Left ventricle myocardium inferior (tissue), 1 donor: Measurements from ENCODE around the gene CDKN1C. TPM values are rescaled to one million over a fixed set of nuclear protein-coding genes. Genes with fewer than 3 reads are reported as not detected.

Experiments
- DNase-seq: peaks from one replicate; pipeline ENCODE4 v3.0.0-alpha.2; 2020
- H3K27ac ChIP-seq: fragments of 200-600 bp; replicated peaks from 2 replicates; pipeline ENCODE4 v1.8.0; 2021
- H3K27me3 ChIP-seq: fragments of 200-600 bp; 2 replicates; pipeline ENCODE4 v1.8.0; 2021; ENCODE audit warnings: low read depth
- H3K36me3 ChIP-seq: fragments of 200-600 bp; 2 replicates; pipeline ENCODE4 v1.8.0; 2021
- H3K4me1 ChIP-seq: fragments of 200-600 bp; 2 replicates; pipeline ENCODE4 v1.8.0; 2021
- H3K4me3 ChIP-seq: fragments of 200-600 bp; 2 replicates; pipeline ENCODE4 v1.8.0; 2021; ENCODE audit warnings: mild to moderate bottlenecking, moderate library complexity
- H3K9me3 ChIP-seq: fragments of 200-600 bp; replicated peaks from 2 replicates; pipeline ENCODE4 v1.8.0; 2021
- intact Hi-C: fragments of 100-400 bp; cut with micrococcal nuclease; formaldehyde crosslinking; loops from one replicate; pipeline ENCODE4 v1.11.0; 2022
- total RNA-seq: library from RNA; stranded (reverse); fragmentation: NEBNext Ultra II Directional; extraction: Animal tissue kit (Norgen Biotek cat#: 25700); gene quantifications from one replicate; pipeline ENCODE4 v1.2.1, GENCODE V29; 2021
- TF ChIP-seq, protein P1 (sequence below): fragments of 200-600 bp; IDR thresholded peaks from 2 replicates; pipeline ENCODE4 v1.8.0; 2021; ENCODE audit warnings: antibody characterized with exemption, mild to moderate bottlenecking, borderline replicate concordance
- donor health status: DM: no; HTN: yes; CAD: no; lungs with severe emphysema.

The CDKN1C gene
- total RNA-seq, 1 donor from 2014 or later, result 33.0 TPM

DNA sequence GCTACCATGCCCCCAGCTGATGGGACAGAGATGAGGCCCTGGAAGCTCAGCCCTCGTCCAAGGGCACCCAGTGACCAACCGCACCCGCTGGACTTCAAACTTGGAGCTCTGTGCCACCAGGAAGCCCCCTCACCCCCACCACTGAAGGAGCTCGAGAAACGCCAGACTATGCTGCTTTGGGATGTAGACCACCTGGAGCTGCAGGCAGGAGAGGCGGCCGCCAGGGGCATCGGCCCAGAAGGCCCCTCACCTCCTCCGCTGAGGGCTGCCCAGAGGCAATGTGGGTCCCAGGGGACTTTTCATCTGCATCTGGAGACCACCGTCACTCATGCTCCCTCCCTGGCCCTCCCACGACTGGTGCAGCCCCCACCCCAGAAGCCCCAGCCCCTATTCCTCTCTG lies 28.3 kb downstream of the CDKN1C start:
- no peak for DNase-seq
- Histone ChIP-seq H3K27ac (no peak overlapping the region), H3K9me3 (no peaks in the 10 kb centered on the region), H3K36me3 (no peaks in the 10 kb centered on the region), H3K4me1 (peaks cover 3% of the 10 kb centered on the region), H3K4me3 (no peak overlapping the region), H3K27me3 (peaks cover 16% of the 10 kb centered on the region)
- TF ChIP-seq, protein P1, sequence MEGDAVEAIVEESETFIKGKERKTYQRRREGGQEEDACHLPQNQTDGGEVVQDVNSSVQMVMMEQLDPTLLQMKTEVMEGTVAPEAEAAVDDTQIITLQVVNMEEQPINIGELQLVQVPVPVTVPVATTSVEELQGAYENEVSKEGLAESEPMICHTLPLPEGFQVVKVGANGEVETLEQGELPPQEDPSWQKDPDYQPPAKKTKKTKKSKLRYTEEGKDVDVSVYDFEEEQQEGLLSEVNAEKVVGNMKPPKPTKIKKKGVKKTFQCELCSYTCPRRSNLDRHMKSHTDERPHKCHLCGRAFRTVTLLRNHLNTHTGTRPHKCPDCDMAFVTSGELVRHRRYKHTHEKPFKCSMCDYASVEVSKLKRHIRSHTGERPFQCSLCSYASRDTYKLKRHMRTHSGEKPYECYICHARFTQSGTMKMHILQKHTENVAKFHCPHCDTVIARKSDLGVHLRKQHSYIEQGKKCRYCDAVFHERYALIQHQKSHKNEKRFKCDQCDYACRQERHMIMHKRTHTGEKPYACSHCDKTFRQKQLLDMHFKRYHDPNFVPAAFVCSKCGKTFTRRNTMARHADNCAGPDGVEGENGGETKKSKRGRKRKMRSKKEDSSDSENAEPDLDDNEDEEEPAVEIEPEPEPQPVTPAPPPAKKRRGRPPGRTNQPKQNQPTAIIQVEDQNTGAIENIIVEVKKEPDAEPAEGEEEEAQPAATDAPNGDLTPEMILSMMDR, result no peak
- intact Hi-C loops, result no loop called here

DNA sequence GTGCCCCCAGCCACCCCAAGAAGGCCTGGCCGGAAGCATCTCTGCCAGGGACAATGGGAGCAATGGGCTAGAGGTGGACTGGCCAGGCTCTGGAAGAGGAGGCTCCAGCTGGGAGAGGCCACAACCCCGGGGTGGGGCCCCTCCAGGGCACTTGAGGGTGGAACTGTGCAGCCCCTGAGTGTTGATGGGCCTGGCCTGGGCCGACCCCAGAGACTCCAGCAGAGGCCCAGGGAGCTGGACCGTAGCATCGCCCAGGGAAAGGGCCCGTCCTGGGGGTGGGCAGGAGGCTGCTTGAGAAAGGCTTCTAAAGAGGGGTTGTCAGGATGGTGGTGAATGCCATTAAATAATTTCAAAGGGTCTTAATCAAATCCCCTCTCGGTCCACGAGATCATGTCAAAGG lies 30.4 kb downstream of the CDKN1C start:
- Histone ChIP-seq H3K36me3 (no peaks in the 10 kb centered on the region), H3K27me3 (no peaks in the 10 kb centered on the region), H3K27ac (no peak overlapping the region), H3K4me1 (no peaks in the 10 kb centered on the region), H3K9me3 (no peaks in the 10 kb centered on the region), H3K4me3 (no peak overlapping the region)
- no peak for DNase-seq
- TF ChIP-seq, protein P1, result no peak
- intact Hi-C loops, result no loop called here

DNA sequence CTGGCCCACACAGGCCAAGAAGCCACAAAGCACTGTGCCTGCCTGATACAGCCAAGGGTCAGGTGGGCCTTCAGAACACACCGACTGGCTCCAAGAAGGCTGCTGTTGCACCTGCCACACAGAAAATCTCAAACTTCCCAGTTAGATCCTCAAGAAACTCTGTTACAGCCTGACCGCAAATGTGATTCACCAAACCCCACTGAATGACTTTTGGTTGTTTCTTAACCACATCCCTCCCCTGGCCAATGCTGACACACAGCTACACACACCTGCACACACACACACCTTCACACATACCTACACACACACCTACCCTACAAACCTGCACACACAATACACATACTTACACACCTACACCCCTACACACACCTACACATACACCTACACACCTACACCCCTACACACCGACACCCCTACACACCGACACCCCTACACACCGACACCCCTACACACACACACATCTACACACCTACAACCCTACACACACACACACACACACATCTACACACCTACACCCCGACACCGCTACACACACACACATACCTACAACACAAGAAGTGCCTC lies 31.5 kb downstream of the CDKN1C start:
- H3K4me1 ChIP-seq, result no peaks in the 10 kb centered on the region
- intact Hi-C loops, result no loop called here

DNA sequence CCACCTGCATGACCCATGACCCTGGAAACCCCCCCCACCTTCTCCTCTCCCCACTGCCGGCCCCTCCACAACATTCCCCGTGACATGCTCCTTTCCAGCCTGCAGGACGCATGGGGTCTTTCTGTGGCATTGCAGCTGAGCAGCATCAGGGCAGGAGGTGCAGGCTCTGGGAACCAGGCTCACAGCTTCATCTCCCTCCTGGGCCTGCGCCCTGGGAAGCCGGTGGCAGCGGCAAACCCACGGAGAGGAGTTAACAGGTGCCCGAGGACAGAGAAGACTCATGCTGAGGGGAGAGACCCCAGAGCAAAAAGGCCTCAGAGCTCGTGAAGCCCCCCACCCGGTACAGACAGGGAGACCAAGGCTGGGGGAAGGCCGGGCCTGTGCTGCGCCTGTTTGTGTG lies 32.2 kb downstream of the CDKN1C start:
- Histone ChIP-seq H3K9me3 (no peaks in the 10 kb centered on the region), H3K4me3 (no peak overlapping the region), H3K27me3 (no peaks in the 10 kb centered on the region), H3K27ac (no peak overlapping the region), H3K36me3 (no peaks in the 10 kb centered on the region), H3K4me1 (no peaks in the 10 kb centered on the region)
- TF ChIP-seq, protein P1, result no peak
- no peak for DNase-seq
- intact Hi-C loops, result no loop called here

More for the DNA sequence above, 31.5 kb downstream of the CDKN1C start:
- TF ChIP-seq, protein P1, result no peak
- Histone ChIP-seq H3K4me3 (no peak overlapping the region), H3K36me3 (no peaks in the 10 kb centered on the region), H3K27me3 (no peaks in the 10 kb centered on the region), H3K9me3 (no peaks in the 10 kb centered on the region), H3K27ac (no peak overlapping the region)
- no peak for DNase-seq

DNA sequence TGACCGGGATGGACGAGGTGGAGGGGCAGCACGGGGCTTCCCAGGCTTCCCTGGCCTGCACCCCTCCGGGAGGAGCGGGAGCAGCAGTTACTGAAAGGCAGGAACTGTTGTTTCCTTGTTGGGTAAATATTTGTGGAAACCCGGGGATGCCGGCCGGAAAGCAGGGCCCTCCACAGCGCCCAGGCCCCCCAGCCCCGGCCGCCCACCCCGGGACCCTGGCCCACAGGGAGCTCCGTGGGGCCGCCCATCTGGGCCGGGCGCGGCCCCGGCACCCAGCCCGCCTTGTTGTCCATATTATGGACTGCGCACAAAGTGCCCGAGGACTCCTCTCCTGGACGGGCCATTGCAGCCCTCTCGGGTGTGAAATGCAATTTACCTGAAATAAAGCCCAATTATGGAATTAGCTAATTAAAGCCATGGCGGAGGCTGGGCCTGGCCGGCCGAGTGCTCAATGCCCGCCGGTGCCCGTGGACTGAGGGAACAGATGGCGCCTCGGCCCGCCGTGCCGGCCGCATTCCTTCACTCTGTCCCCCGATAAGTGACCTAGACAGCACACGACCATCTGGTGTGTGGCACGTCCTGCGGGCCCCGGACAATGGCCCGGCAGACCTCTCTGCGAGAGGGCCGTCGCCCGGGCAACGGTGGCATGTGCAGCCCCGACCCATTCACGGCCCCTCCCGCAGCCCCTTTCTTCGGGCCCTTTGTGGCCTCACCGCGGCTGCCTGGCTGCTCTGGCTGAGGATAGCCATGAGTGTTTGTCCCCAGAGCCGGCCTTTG lies 35.4 kb downstream of the CDKN1C start:
- DNase-seq, result no peak
- no peaks in the 10 kb centered on the region for H3K9me3 ChIP-seq
- intact Hi-C loops, result no loop called here
- TF ChIP-seq, protein P1, result no peak
- no peak overlapping the region for H3K27ac ChIP-seq
- no peaks in the 10 kb centered on the region for H3K27me3 ChIP-seq
- no peak overlapping the region for H3K4me3 ChIP-seq
- no peaks in the 10 kb centered on the region for H3K4me1 ChIP-seq
- no peaks in the 10 kb centered on the region for H3K36me3 ChIP-seq
